GM23338 (cell line): ENCODE measurements around the gene PLXNA2. TPM values are rescaled to one million over a fixed set of nuclear protein-coding genes. Genes with fewer than 3 reads are reported as not detected.

Experiments
- ATAC-seq: fragments of 200-7000 bp; cut with Tn5 transposase; 3 replicates; pipeline ENCODE4 v1.9.1; 2020
- DNase-seq: peaks from one replicate; pipeline ENCODE4 v3.0.0-alpha.2; 2015; ENCODE audit warnings: low spot score
- H2AFZ ChIP-seq: fragments of 200-600 bp; sonication (generic); 2 replicates; pipeline ENCODE4 v1.8.0; 2016; ENCODE audit warnings: antibody characterized with exemption, mild to moderate bottlenecking, moderate library complexity
- H3F3A ChIP-seq: fragments of 200-600 bp; sonication (generic); replicated peaks from 2 replicates; pipeline ENCODE4 v1.8.0; 2017; ENCODE audit warnings: antibody characterized with exemption, mixed run types, low read depth
- H3K27ac ChIP-seq: fragments of 200-600 bp; sonication (generic); 2 replicates; pipeline ENCODE4 v1.6.1; 2016; ENCODE audit warnings: low read depth
- H3K27me3 ChIP-seq: fragments of 200-600 bp; sonication (generic); 2 replicates; pipeline ENCODE4 v1.8.0; 2016; ENCODE audit warnings: mild to moderate bottlenecking, mixed run types, moderate library complexity; ENCODE audit not compliant: insufficient read depth
- H3K36me3 ChIP-seq: fragments of 200-600 bp; sonication (generic); 2 replicates; pipeline ENCODE4 v1.8.0; 2016; ENCODE audit warnings: mild to moderate bottlenecking; ENCODE audit not compliant: insufficient read depth
- H3K4me1 ChIP-seq: fragments of 200-600 bp; sonication (generic); 2 replicates; pipeline ENCODE4 v1.8.0; 2016; ENCODE audit warnings: mild to moderate bottlenecking, moderate library complexity; ENCODE audit not compliant: insufficient read depth
- H3K4me2 ChIP-seq: fragments of 200-600 bp; sonication (generic); 2 replicates; pipeline ENCODE4 v1.7.1; 2017; ENCODE audit warnings: mixed run types
- H3K4me3 ChIP-seq: fragments of 200-600 bp; sonication (generic); 2 replicates; pipeline ENCODE4 v1.6.1; 2016; ENCODE audit warnings: mixed run types
- H3K79me2 ChIP-seq: fragments of 200-600 bp; sonication (generic); replicated peaks from 2 replicates; pipeline ENCODE4 v1.8.0; 2017; ENCODE audit warnings: mild to moderate bottlenecking; ENCODE audit not compliant: insufficient read depth
- H3K9me2 ChIP-seq: fragments of 200-600 bp; sonication (generic); 2 replicates; pipeline ENCODE4 v1.8.0; 2017; ENCODE audit not compliant: insufficient read depth
- H4K20me1 ChIP-seq: fragments of 200-600 bp; sonication (generic); replicated peaks from 2 replicates; pipeline ENCODE4 v1.8.0; 2017; ENCODE audit warnings: mild to moderate bottlenecking; ENCODE audit not compliant: insufficient read depth
- H3K27ac Mint-ChIP-seq: 2 replicates; pipeline ENCODE4 v1.8.0; 2020; ENCODE audit warnings: inconsistent platforms, mild to moderate bottlenecking, moderate library complexity, mixed read lengths
- H3K27me3 Mint-ChIP-seq: 3 replicates; pipeline ENCODE4 v1.8.0; 2022; ENCODE audit warnings: low read depth, mild to moderate bottlenecking, moderate library complexity, mixed read lengths, inconsistent platforms; ENCODE audit not compliant: insufficient read depth, poor library complexity
- H3K36me3 Mint-ChIP-seq: 3 replicates; pipeline ENCODE4 v1.8.0; 2021; ENCODE audit warnings: low read depth, mild to moderate bottlenecking, inconsistent platforms, moderate library complexity, mixed read lengths
- H3K4me1 Mint-ChIP-seq: 3 replicates; pipeline ENCODE4 v1.8.0; 2020; ENCODE audit warnings: mild to moderate bottlenecking, inconsistent platforms, mixed read lengths
- H3K4me3 Mint-ChIP-seq: 3 replicates; pipeline ENCODE4 v1.8.0; 2021; ENCODE audit warnings: moderate library complexity, mild to moderate bottlenecking, inconsistent platforms, mixed read lengths
- H3K9me3 Mint-ChIP-seq: 3 replicates; pipeline ENCODE4 v1.8.0; 2020; ENCODE audit warnings: moderate library complexity, mild to moderate bottlenecking, inconsistent platforms, mixed read lengths
- CREB1 ChIP-seq: fragments of 250-450 bp; sonication (Bioruptor Pico); IDR thresholded peaks from 2 replicates; pipeline ENCODE4 v1.5.0; 2020; ENCODE audit warnings: low read depth, mild to moderate bottlenecking, moderate library complexity
- EZH2 ChIP-seq: fragments of 200-600 bp; sonication (generic); IDR thresholded peaks from one replicate; pipeline ENCODE4 v1.8.0; 2017; ENCODE audit warnings: antibody characterized with exemption, mild to moderate bottlenecking, low read depth; ENCODE audit not compliant: unreplicated experiment
- EZH2phosphoT487 ChIP-seq: fragments of 200-600 bp; sonication (generic); IDR thresholded peaks from one replicate; pipeline ENCODE4 v1.8.1; 2018; ENCODE audit warnings: antibody characterized with exemption; ENCODE audit not compliant: unreplicated experiment
- JUNB ChIP-seq: IDR thresholded peaks from one replicate; pipeline ENCODE4 v1.6.1; 2016; ENCODE audit warnings: antibody characterized with exemption; ENCODE audit not compliant: unreplicated experiment
- NANOG ChIP-seq: IDR thresholded peaks from 2 replicates; pipeline ENCODE4 v1.6.1; 2016; ENCODE audit warnings: antibody characterized with exemption, borderline replicate concordance
- POLR2AphosphoS5 ChIP-seq: IDR thresholded peaks from 2 replicates; pipeline ENCODE4 v1.6.1; 2016; ENCODE audit warnings: antibody characterized with exemption, low read depth
- STAT1 ChIP-seq: IDR thresholded peaks from one replicate; pipeline ENCODE4 v1.6.1; 2016; ENCODE audit warnings: antibody characterized with exemption; ENCODE audit not compliant: unreplicated experiment
- ZNF114 ChIP-seq: fragments of 250-450 bp; sonication (Bioruptor Pico); IDR thresholded peaks from 2 replicates; pipeline ENCODE4 v1.5.0; 2020; ENCODE audit warnings: mild to moderate bottlenecking, moderate library complexity
- ZNF331 ChIP-seq: fragments of 250-450 bp; sonication (Bioruptor Pico); IDR thresholded peaks from 2 replicates; pipeline ENCODE4 v1.5.0; 2020; ENCODE audit warnings: low read depth, mild to moderate bottlenecking, moderate library complexity
- polyA plus RNA-seq: library from polyadenylated mRNA; unstranded; fragments of >200 nt; fragmentation: Nextera tagmentation; extraction: Ambion mirVana; gene quantifications from 2 replicates; pipeline ENCODE4 v1.2.1, GENCODE V29; 2016
- total RNA-seq: library from RNA; depleted of rRNA; stranded (reverse); fragments of >200 nt; shearing (Covaris generic); gene quantifications from 2 replicates; pipeline ENCODE4 v1.2.3, GENCODE V29; 2014
- TF ChIP-seq, protein P1 (sequence below): IDR thresholded peaks from one replicate; pipeline ENCODE4 v1.6.1; 2018; ENCODE audit warnings: antibody characterized with exemption; ENCODE audit not compliant: unreplicated experiment
- TF ChIP-seq, protein P2 (sequence below), 2 experiments: fragments of 200-600 bp in 1 of 2; sonication (generic) in 1 of 2; conservative IDR thresholded peaks; 2 replicates each; pipeline versions ENCODE4 v1.5.1 to v1.6.1; 2016 to 2017; ENCODE audit warnings: antibody characterized with exemption in 2 of 2, low read depth in 2 of 2, mild to moderate bottlenecking in 2 of 2, moderate library complexity in 1 of 2
- TF ChIP-seq, protein P3 (sequence below): IDR thresholded peaks from 2 replicates; pipeline ENCODE4 v1.6.1; 2016; ENCODE audit warnings: antibody characterized with exemption
- TF ChIP-seq, protein P4 (sequence below): fragments of 250-450 bp; sonication (Bioruptor Pico); IDR thresholded peaks from 2 replicates; pipeline ENCODE4 v1.5.0; 2020; ENCODE audit warnings: mild to moderate bottlenecking, moderate library complexity

PLXNA2 gene
- total and polyA plus RNA-seq, 2 experiments from 2014 or later, result 0.40 to 1.8 TPM

DNA sequence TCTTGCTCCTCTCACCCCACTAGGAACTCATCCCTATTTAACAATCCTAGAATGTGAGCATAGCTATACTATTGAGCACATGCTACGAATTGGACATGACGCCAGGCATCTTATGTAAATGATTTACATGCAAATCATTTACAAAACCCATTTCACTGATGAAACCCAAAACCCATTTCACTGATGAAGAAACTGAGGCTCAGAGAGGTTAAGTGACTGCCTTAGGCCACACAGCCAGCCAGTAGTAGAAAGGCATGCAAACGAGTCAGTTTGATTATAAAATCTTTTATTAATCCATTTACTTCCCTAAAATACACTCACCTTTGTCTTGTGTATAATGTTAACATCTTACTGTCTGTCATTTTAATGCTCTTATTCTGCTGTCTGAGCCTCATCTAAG is 87.9 kb downstream of the PLXNA2 start:
- no peaks in the 10 kb centered on the region for H3F3A ChIP-seq
- Mint-ChIP-seq H3K9me3 (no peaks in the 10 kb centered on the region), H3K36me3 (no peaks in the 10 kb centered on the region), H3K4me3 (no peak overlapping the region), H3K27me3 (peaks cover 2% of the 10 kb centered on the region), H3K4me1 (peaks cover 43% of the 10 kb centered on the region), H3K27ac (no peak overlapping the region)
- no peaks in the 10 kb centered on the region for H3K27me3 ChIP-seq
- no peak overlapping the region for H2AFZ ChIP-seq
- no peaks in the 10 kb centered on the region for H3K9me2 ChIP-seq
- no peaks in the 10 kb centered on the region for H4K20me1 ChIP-seq
- H3K4me2 ChIP-seq, result no peak overlapping the region
- ATAC-seq (no peak), DNase-seq (no peak)
- no peaks in the 10 kb centered on the region; the same call in 1 of the 2 replicates for H3K36me3 ChIP-seq
- H3K27ac ChIP-seq, result no peak overlapping the region
- no peak for TF ChIP-seq NANOG
- TF ChIP-seq CREB1 (CRISPR knock-in tag), result no peak
- TF ChIP-seq ZNF331 (CRISPR knock-in tag), result no peak
- no peak for TF ChIP-seq STAT1
- TF ChIP-seq, protein P1, sequence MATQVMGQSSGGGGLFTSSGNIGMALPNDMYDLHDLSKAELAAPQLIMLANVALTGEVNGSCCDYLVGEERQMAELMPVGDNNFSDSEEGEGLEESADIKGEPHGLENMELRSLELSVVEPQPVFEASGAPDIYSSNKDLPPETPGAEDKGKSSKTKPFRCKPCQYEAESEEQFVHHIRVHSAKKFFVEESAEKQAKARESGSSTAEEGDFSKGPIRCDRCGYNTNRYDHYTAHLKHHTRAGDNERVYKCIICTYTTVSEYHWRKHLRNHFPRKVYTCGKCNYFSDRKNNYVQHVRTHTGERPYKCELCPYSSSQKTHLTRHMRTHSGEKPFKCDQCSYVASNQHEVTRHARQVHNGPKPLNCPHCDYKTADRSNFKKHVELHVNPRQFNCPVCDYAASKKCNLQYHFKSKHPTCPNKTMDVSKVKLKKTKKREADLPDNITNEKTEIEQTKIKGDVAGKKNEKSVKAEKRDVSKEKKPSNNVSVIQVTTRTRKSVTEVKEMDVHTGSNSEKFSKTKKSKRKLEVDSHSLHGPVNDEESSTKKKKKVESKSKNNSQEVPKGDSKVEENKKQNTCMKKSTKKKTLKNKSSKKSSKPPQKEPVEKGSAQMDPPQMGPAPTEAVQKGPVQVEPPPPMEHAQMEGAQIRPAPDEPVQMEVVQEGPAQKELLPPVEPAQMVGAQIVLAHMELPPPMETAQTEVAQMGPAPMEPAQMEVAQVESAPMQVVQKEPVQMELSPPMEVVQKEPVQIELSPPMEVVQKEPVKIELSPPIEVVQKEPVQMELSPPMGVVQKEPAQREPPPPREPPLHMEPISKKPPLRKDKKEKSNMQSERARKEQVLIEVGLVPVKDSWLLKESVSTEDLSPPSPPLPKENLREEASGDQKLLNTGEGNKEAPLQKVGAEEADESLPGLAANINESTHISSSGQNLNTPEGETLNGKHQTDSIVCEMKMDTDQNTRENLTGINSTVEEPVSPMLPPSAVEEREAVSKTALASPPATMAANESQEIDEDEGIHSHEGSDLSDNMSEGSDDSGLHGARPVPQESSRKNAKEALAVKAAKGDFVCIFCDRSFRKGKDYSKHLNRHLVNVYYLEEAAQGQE, result no peak
- TF ChIP-seq ZNF114 (CRISPR knock-in tag), result no peak
- no peak for TF ChIP-seq JUNB
- TF ChIP-seq, protein P2, sequence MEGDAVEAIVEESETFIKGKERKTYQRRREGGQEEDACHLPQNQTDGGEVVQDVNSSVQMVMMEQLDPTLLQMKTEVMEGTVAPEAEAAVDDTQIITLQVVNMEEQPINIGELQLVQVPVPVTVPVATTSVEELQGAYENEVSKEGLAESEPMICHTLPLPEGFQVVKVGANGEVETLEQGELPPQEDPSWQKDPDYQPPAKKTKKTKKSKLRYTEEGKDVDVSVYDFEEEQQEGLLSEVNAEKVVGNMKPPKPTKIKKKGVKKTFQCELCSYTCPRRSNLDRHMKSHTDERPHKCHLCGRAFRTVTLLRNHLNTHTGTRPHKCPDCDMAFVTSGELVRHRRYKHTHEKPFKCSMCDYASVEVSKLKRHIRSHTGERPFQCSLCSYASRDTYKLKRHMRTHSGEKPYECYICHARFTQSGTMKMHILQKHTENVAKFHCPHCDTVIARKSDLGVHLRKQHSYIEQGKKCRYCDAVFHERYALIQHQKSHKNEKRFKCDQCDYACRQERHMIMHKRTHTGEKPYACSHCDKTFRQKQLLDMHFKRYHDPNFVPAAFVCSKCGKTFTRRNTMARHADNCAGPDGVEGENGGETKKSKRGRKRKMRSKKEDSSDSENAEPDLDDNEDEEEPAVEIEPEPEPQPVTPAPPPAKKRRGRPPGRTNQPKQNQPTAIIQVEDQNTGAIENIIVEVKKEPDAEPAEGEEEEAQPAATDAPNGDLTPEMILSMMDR (conservative IDR thresholded peaks at IDR 0.05; ENCODE audit: low read depth in 2 of 2), result no peak
- TF ChIP-seq, protein P3, sequence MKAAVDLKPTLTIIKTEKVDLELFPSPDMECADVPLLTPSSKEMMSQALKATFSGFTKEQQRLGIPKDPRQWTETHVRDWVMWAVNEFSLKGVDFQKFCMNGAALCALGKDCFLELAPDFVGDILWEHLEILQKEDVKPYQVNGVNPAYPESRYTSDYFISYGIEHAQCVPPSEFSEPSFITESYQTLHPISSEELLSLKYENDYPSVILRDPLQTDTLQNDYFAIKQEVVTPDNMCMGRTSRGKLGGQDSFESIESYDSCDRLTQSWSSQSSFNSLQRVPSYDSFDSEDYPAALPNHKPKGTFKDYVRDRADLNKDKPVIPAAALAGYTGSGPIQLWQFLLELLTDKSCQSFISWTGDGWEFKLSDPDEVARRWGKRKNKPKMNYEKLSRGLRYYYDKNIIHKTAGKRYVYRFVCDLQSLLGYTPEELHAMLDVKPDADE, result no peak
- TF ChIP-seq, protein P4, sequence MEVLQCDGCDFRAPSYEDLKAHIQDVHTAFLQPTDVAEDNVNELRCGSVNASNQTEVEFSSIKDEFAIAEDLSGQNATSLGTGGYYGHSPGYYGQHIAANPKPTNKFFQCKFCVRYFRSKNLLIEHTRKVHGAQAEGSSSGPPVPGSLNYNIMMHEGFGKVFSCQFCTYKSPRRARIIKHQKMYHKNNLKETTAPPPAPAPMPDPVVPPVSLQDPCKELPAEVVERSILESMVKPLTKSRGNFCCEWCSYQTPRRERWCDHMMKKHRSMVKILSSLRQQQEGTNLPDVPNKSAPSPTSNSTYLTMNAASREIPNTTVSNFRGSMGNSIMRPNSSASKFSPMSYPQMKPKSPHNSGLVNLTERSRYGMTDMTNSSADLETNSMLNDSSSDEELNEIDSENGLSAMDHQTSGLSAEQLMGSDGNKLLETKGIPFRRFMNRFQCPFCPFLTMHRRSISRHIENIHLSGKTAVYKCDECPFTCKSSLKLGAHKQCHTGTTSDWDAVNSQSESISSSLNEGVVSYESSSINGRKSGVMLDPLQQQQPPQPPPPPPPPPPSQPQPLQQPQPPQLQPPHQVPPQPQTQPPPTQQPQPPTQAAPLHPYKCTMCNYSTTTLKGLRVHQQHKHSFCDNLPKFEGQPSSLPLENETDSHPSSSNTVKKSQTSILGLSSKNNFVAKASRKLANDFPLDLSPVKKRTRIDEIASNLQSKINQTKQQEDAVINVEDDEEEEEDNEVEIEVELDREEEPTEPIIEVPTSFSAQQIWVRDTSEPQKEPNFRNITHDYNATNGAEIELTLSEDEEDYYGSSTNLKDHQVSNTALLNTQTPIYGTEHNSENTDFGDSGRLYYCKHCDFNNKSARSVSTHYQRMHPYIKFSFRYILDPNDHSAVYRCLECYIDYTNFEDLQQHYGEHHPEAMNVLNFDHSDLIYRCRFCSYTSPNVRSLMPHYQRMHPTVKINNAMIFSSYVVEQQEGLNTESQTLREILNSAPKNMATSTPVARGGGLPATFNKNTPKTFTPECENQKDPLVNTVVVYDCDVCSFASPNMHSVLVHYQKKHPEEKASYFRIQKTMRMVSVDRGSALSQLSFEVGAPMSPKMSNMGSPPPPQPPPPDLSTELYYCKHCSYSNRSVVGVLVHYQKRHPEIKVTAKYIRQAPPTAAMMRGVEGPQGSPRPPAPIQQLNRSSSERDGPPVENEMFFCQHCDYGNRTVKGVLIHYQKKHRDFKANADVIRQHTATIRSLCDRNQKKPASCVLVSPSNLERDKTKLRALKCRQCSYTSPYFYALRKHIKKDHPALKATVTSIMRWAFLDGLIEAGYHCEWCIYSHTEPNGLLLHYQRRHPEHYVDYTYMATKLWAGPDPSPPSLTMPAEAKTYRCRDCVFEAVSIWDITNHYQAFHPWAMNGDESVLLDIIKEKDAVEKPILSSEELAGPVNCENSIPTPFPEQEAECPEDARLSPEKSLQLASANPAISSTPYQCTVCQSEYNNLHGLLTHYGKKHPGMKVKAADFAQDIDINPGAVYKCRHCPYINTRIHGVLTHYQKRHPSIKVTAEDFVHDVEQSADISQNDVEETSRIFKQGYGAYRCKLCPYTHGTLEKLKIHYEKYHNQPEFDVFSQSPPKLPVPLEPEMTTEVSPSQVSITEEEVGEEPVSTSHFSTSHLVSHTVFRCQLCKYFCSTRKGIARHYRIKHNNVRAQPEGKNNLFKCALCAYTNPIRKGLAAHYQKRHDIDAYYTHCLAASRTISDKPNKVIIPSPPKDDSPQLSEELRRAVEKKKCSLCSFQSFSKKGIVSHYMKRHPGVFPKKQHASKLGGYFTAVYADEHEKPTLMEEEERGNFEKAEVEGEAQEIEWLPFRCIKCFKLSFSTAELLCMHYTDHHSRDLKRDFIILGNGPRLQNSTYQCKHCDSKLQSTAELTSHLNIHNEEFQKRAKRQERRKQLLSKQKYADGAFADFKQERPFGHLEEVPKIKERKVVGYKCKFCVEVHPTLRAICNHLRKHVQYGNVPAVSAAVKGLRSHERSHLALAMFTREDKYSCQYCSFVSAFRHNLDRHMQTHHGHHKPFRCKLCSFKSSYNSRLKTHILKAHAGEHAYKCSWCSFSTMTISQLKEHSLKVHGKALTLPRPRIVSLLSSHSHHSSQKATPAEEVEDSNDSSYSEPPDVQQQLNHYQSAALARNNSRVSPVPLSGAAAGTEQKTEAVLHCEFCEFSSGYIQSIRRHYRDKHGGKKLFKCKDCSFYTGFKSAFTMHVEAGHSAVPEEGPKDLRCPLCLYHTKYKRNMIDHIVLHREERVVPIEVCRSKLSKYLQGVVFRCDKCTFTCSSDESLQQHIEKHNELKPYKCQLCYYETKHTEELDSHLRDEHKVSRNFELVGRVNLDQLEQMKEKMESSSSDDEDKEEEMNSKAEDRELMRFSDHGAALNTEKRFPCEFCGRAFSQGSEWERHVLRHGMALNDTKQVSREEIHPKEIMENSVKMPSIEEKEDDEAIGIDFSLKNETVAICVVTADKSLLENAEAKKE (CRISPR knock-in tag), result no peak
- no peak for TF ChIP-seq POLR2AphosphoS5
- TF ChIP-seq EZH2, result no peak
- TF ChIP-seq EZH2phosphoT487, result no peak
- H3K4me1 ChIP-seq, result peaks cover 1% of the 10 kb centered on the region; the same call in 1 of the 2 replicates
- no peaks in the 10 kb centered on the region for H3K79me2 ChIP-seq
- H3K4me3 ChIP-seq, result no peak overlapping the region
